Stimulated activated CD4-positive, alpha-beta T cell treated with anti-CD3 and anti-CD28 coated beads, Interleukin-2, amount 100 ng/mL, for 4 hours (primary cell): Measurements from ENCODE around the gene FRMD8.

Experiments
- DNase-seq: peaks from one replicate; pipeline ENCODE4 v3.0.0-alpha.2; 2020; ENCODE audit warnings: low read depth

FRMD8 gene

GRCh38 chr11:65414776-65415498 is 28.5 kb downstream of the FRMD8 start:
- no peak for DNase-seq

GRCh38 chr11:65415499-65416340 is 29.3 kb downstream of the FRMD8 start:
- no peak for DNase-seq

GRCh38 chr11:65416341-65416824 is 29.9 kb downstream of the FRMD8 start:
- peak; percentile 87 for DNase-seq

- no peak for DNase-seq
Measured at GRCh38 chr11:65416841-65417701, 30.6 kb downstream of the FRMD8 start.

GRCh38 chr11:65417702-65418430 is 31.4 kb downstream of the FRMD8 start:
- DNase-seq = no peak

- DNase-seq = no peak
Measured at GRCh38 chr11:65418431-65418680, 31.9 kb downstream of the FRMD8 start.

GRCh38 chr11:65418681-65419459 is 32.4 kb downstream of the FRMD8 start:
- DNase-seq = peak; percentile 53

- DNase-seq = no peak
Measured at GRCh38 chr11:65419460-65419771, 33.0 kb downstream of the FRMD8 start.

- DNase-seq = no peak
Measured at GRCh38 chr11:65419772-65420481, 33.5 kb downstream of the FRMD8 start.

GRCh38 chr11:65420506-65420905 is 34.1 kb downstream of the FRMD8 start:
- DNase-seq = no peak

GRCh38 chr11:65420979-65421793 is 34.7 kb downstream of the FRMD8 start:
- DNase-seq = peak; percentile 86

GRCh38 chr11:65421794-65422632 is 35.6 kb downstream of the FRMD8 start:
- peak; percentile 88 for DNase-seq

- peak; percentile 79 for DNase-seq
Measured at GRCh38 chr11:65422633-65423515, 36.4 kb downstream of the FRMD8 start, which contains the start of gene NEAT1. TSS of gene NEAT1 (plus strand) at chr11:65422798.

- no peak for DNase-seq
Measured at GRCh38 chr11:65423516-65424204, 37.2 kb downstream of the FRMD8 start.

- DNase-seq = peak; percentile 59
Measured at GRCh38 chr11:65424205-65425104, 38.0 kb downstream of the FRMD8 start.
